Upper lobe of left lung (tissue), 6 donors: ENCODE measurements around the gene EBF3. TPM values are rescaled to one million over a fixed set of nuclear protein-coding genes. Genes with fewer than 3 reads are reported as not detected.

ENCODE experiments used
- ATAC-seq, 2 donors: fragments of 200-7000 bp; cut with Tn5 transposase; one replicate each; pipeline ENCODE4 v1.9.1; 2022; ENCODE audit warnings: mild to moderate bottlenecking in 2 of 2, moderate library complexity in 2 of 2; ENCODE audit not compliant: low FRiP score in 2 of 2
- DNase-seq, 2 donors: peaks; one replicate each; pipeline ENCODE4 v3.0.0-alpha.2; 2019 to 2020
- H3K27ac ChIP-seq, 4 donors: fragments of 200-600 bp; sonication (generic); one replicate each; pipeline ENCODE4 v1.5.1; 2016 to 2019
- H3K27me3 ChIP-seq, 4 donors: fragments of 200-600 bp; sonication (generic); one replicate each; pipeline ENCODE4 v1.5.1; 2017 to 2019
- H3K36me3 ChIP-seq, 4 donors: fragments of 200-600 bp; sonication (generic); one replicate each; pipeline ENCODE4 v1.5.1; 2016 to 2019
- H3K4me1 ChIP-seq, 4 donors: fragments of 200-600 bp; sonication (generic); one replicate each; pipeline ENCODE4 v1.5.1; 2018 to 2019
- H3K4me3 ChIP-seq, 4 donors: fragments of 200-600 bp; sonication (generic); one replicate each; pipeline ENCODE4 v1.5.1; 2017 to 2019; ENCODE audit warnings: mild to moderate bottlenecking in 2 of 4, moderate library complexity in 1 of 4
- H3K9me3 ChIP-seq, 4 donors: fragments of 200-600 bp; sonication (generic); one replicate each; pipeline ENCODE4 v1.5.1; 2018 to 2019
- CTCF ChIP-seq, 6 experiments: fragments of 450-650 bp in 4 of 6; fragments of 200-600 bp in 2 of 6; sonication (generic) in 2 of 6; IDR thresholded peaks; one replicate each; pipeline ENCODE4 v1.5.1; 2016 to 2019; ENCODE audit warnings: antibody characterized with exemption in 6 of 6
- EP300 ChIP-seq, 4 donors: sonication (generic); formaldehyde crosslinking; IDR thresholded peaks; one replicate each; pipeline ENCODE4 v1.5.1; 2017; ENCODE audit warnings: antibody characterized with exemption in 4 of 4, control low read depth in 2 of 4
- POLR2A ChIP-seq, 4 donors: fragments of 450-650 bp; IDR thresholded peaks; one replicate each; pipeline ENCODE4 v1.5.1; 2016 to 2017; ENCODE audit warnings: antibody characterized with exemption in 4 of 4, mild to moderate bottlenecking in 2 of 4
- POLR2AphosphoS5 ChIP-seq, 2 donors: sonication (generic); formaldehyde crosslinking; IDR thresholded peaks; one replicate each; pipeline ENCODE4 v1.5.1; 2017; ENCODE audit warnings: antibody characterized with exemption in 2 of 2
- WGBS, 2 donors: methylation state at CpG; one replicate each; pipeline ENCODE4 v1.1.5; 2017 to 2018; 5-methylcytosine and 5-hydroxymethylcytosine counted together
- total RNA-seq, 6 donors: library from RNA; depleted of rRNA in 4 of 6; stranded (reverse); fragments of >200 nt in 4 of 6; gene quantifications; one replicate each; pipeline versions ENCODE4 v1.1.0 to v1.2.1, GENCODE V29; 2016 to 2021
- donor health status: DM: no; HTN: no; CAD: no; lungs with moderate emphysema.
- donor health status: DM: no; HTN: yes; CAD: no; lungs with severe emphysema.

EBF3 gene
- total RNA-seq, 6 donors from 2014 or later: 0.06 to 0.51 TPM; not detected in 4

- Histone ChIP-seq H3K9me3 (peaks cover 0 to 3% (median 0%) of the 10 kb centered on the region in 4 donors), H3K36me3 (no peaks in the 10 kb centered on the region), H3K4me1 (no peaks in the 10 kb centered on the region), H3K4me3 (no peak overlapping the region), H3K27me3 (no peaks in the 10 kb centered on the region), H3K27ac (no peak overlapping the region)
- peak in 1 of 2 donors; percentile 24 for ATAC-seq
- TF ChIP-seq CTCF (IDR thresholded peaks at IDR 0.05) (no peak), POLR2AphosphoS5 (IDR thresholded peaks at IDR 0.05) (no peak), POLR2A (IDR thresholded peaks at IDR 0.05) (no peak), EP300 (IDR thresholded peaks at IDR 0.05) (no peak)
- DNase-seq: peak in 1 of 2 donors; percentile 64
- 84 to 87% methylated on average over 5 to 14 of the region's 17 CpGs for WGBS, 2 donors
These were observed 148.0 kb downstream of the EBF3 start for GRCh38 chr10:129815898-129816655.

- ATAC-seq: no peak
These were observed 149.1 kb downstream of the EBF3 start for GRCh38 chr10:129814681-129815646.

GRCh38 chr10:129812398-129812797, 151.7 kb downstream of the EBF3 start:
- H3K27ac ChIP-seq: no peak overlapping the region
- DNase-seq: no peak
- H3K9me3 ChIP-seq: no peaks in the 10 kb centered on the region
- no peaks in the 10 kb centered on the region for H3K27me3 ChIP-seq
- no peak overlapping the region for H3K4me3 ChIP-seq
- 48 to 67% methylated on average over 7 of the region's 7 CpGs for WGBS, 2 donors
- ATAC-seq: no peak
- H3K36me3 ChIP-seq: no peaks in the 10 kb centered on the region
- TF ChIP-seq POLR2AphosphoS5 (IDR thresholded peaks at IDR 0.05) (no peak), POLR2A (IDR thresholded peaks at IDR 0.05) (no peak), EP300 (IDR thresholded peaks at IDR 0.05) (no peak), CTCF (IDR thresholded peaks at IDR 0.05) (no peak)
- no peaks in the 10 kb centered on the region for H3K4me1 ChIP-seq

More at GRCh38 chr10:129814681-129815646, 149.1 kb downstream of the EBF3 start:
- Histone ChIP-seq H3K9me3 (peaks cover 0 to 3% (median 0%) of the 10 kb centered on the region in 4 donors), H3K36me3 (no peaks in the 10 kb centered on the region), H3K4me3 (no peak overlapping the region), H3K4me1 (no peaks in the 10 kb centered on the region), H3K27ac (no peak overlapping the region), H3K27me3 (no peaks in the 10 kb centered on the region)
- 48% methylated on average over 11 to 12 of the region's 12 CpGs for WGBS, 2 donors
- no peak for DNase-seq
- TF ChIP-seq POLR2A (IDR thresholded peaks at IDR 0.05) (no peak), CTCF (IDR thresholded peaks at IDR 0.05) (no peak), POLR2AphosphoS5 (IDR thresholded peaks at IDR 0.05) (no peak), EP300 (IDR thresholded peaks at IDR 0.05) (no peak)

GRCh38 chr10:129811208-129811607, 152.9 kb downstream of the EBF3 start:
- WGBS, 2 donors: 89 to 91% methylated on average over 6 to 9 of the region's 9 CpGs
- Histone ChIP-seq H3K27ac (no peak overlapping the region), H3K4me3 (no peak overlapping the region)

More at GRCh38 chr10:129811208-129811607, 152.9 kb downstream of the EBF3 start:
- TF ChIP-seq POLR2AphosphoS5 (IDR thresholded peaks at IDR 0.05) (no peak), EP300 (IDR thresholded peaks at IDR 0.05) (no peak), POLR2A (IDR thresholded peaks at IDR 0.05) (no peak), CTCF (IDR thresholded peaks at IDR 0.05) (no peak)
- Histone ChIP-seq H3K4me1 (no peaks in the 10 kb centered on the region), H3K9me3 (peaks cover 0 to 5% (median 2%) of the 10 kb centered on the region in 4 donors), H3K36me3 (no peaks in the 10 kb centered on the region), H3K27me3 (no peaks in the 10 kb centered on the region)
- ATAC-seq (no peak), DNase-seq (no peak)
